Tibial nerve (tissue), 4 donors: ENCODE data around the gene ITGA11.

Source experiments
- EP300 ChIP-seq, 2 donors: sonication (generic); formaldehyde crosslinking; IDR thresholded peaks; one replicate each; pipeline ENCODE4 v1.6.1; 2017; ENCODE audit warnings: antibody characterized with exemption in 2 of 2, mild to moderate bottlenecking in 1 of 2
- POLR2A ChIP-seq, 2 donors: fragments of 450-650 bp; IDR thresholded peaks; one replicate each; pipeline ENCODE4 v1.6.1; 2017; ENCODE audit warnings: antibody characterized with exemption in 2 of 2, mild to moderate bottlenecking in 2 of 2, moderate library complexity in 2 of 2
- TF ChIP-seq, protein P1 (sequence below), 5 experiments: fragments of 200-600 bp in 3 of 5; fragments of 450-650 bp in 2 of 5; sonication (generic) in 3 of 5; IDR thresholded peaks; one replicate each; pipeline ENCODE4 v1.5.1; 2016 to 2019; ENCODE audit warnings: antibody characterized with exemption in 5 of 5, mild to moderate bottlenecking in 3 of 5, moderate library complexity in 2 of 5

GRCh38 chr15:68371160-68371559, 60.8 kb downstream of the ITGA11 start:
- TF ChIP-seq, protein P1, sequence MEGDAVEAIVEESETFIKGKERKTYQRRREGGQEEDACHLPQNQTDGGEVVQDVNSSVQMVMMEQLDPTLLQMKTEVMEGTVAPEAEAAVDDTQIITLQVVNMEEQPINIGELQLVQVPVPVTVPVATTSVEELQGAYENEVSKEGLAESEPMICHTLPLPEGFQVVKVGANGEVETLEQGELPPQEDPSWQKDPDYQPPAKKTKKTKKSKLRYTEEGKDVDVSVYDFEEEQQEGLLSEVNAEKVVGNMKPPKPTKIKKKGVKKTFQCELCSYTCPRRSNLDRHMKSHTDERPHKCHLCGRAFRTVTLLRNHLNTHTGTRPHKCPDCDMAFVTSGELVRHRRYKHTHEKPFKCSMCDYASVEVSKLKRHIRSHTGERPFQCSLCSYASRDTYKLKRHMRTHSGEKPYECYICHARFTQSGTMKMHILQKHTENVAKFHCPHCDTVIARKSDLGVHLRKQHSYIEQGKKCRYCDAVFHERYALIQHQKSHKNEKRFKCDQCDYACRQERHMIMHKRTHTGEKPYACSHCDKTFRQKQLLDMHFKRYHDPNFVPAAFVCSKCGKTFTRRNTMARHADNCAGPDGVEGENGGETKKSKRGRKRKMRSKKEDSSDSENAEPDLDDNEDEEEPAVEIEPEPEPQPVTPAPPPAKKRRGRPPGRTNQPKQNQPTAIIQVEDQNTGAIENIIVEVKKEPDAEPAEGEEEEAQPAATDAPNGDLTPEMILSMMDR (IDR thresholded peaks at IDR 0.05) = no peak
- TF ChIP-seq EP300 (IDR thresholded peaks at IDR 0.05) = no peak
- no peak for TF ChIP-seq POLR2A (IDR thresholded peaks at IDR 0.05)
